Astrocyte (in vitro differentiated cells and primary cell): ENCODE measurements around the gene ANK3.

Experiments used
- EZH2 ChIP-seq: IDR thresholded peaks from 2 replicates; pipeline ENCODE4 v1.6.1; 2012; ENCODE audit warnings: mild to moderate bottlenecking, low read length, inconsistent platforms; ENCODE audit not compliant: insufficient read depth
- TF ChIP-seq, protein P1 (sequence below): IDR thresholded peaks from 2 replicates; pipeline ENCODE4 v1.5.1; 2011; ENCODE audit warnings: low read depth, mild to moderate bottlenecking, inconsistent platforms, low read length, moderate library complexity; ENCODE audit not compliant: insufficient read depth

DNA sequence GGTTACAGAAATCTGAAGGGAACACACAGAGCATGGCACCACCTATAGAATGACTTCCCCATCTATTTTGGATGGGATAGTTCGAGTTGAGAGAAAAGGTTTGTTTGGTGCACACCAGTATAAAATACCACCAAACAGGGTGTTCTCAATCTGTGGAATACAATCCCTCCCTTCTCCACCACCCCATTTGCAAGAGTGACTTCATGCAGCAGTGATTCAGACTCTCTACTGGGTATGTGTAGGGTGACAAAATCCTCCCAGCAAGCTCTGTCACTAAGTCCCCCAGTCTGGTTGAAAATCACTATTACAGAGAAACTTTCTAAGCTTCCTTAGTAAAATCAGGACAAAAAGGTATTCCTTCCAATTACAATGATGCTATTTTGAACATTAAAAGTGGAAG is 69.0 kb downstream of the ANK3 start:
- TF ChIP-seq, protein P1, sequence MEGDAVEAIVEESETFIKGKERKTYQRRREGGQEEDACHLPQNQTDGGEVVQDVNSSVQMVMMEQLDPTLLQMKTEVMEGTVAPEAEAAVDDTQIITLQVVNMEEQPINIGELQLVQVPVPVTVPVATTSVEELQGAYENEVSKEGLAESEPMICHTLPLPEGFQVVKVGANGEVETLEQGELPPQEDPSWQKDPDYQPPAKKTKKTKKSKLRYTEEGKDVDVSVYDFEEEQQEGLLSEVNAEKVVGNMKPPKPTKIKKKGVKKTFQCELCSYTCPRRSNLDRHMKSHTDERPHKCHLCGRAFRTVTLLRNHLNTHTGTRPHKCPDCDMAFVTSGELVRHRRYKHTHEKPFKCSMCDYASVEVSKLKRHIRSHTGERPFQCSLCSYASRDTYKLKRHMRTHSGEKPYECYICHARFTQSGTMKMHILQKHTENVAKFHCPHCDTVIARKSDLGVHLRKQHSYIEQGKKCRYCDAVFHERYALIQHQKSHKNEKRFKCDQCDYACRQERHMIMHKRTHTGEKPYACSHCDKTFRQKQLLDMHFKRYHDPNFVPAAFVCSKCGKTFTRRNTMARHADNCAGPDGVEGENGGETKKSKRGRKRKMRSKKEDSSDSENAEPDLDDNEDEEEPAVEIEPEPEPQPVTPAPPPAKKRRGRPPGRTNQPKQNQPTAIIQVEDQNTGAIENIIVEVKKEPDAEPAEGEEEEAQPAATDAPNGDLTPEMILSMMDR = no peak
- no peak for TF ChIP-seq EZH2
